GM18868 (cell line): ENCODE data around the gene LRRC63.

Source experiments
- ATAC-seq: cut with Tn5 transposase; IDR thresholded peaks from one replicate; pipeline ENCODE4 v1.9.1; 2021; ENCODE audit warnings: mild to moderate bottlenecking, moderate library complexity; ENCODE audit not compliant: unreplicated experiment

Gene LRRC63

DNA sequence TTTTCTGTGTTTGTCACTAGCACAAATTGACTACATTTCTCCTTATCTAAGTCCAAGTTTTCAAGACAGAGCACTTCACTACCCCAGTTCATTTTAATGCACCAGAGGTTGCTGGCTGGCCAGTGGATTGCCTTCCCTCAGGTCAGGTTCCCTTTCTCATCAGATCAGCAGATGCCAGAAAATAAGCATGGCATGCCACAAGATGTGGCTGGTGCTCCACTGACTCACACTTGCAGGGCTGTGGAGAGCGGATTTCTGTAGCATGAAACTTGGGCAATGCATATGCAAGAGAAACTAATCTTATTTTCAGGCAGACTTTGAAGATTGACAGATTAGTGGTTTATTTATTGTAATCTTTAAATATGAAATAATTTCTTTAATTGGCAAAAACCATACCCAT lies 95.8 kb downstream of the LRRC63 start:
- no peak for ATAC-seq

DNA sequence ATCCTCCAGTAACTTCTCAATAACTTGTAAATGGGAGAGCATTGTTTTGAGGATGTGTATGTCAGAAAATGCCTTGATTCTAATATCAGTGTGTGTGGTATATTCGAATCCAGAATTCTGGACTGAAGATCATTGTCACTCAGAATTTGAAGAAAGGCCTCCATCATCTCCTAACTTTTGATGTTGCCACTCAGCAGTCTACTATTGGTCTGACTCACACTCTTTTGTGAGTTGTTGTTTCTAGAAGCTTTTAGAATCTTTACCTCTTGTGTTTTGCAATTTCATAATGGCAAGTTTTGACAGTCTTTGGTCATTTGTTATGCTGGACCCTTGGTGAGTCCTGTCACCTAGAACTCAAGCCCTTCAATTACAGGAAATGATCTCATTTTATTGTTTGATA lies 98.3 kb downstream of the LRRC63 start:
- ATAC-seq, result no peak

DNA sequence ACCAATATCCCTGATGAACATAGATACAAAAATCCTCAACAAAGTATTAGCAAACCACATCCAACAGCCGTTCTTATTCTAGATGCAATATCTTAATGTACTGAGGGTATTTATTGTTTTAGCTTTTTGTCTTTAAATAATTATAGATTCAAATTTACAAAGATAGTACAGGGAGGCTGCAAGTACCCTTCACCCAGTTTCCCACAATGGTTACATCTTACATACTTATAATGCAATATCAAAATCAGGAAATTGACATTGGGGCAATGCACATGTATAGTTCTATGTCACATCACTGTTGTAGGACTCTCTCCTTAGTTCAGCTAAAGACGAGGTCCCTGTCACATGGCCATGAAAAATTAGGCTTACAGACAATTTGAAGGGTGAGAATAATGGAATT lies 99.5 kb downstream of the LRRC63 start:
- no peak for ATAC-seq

DNA sequence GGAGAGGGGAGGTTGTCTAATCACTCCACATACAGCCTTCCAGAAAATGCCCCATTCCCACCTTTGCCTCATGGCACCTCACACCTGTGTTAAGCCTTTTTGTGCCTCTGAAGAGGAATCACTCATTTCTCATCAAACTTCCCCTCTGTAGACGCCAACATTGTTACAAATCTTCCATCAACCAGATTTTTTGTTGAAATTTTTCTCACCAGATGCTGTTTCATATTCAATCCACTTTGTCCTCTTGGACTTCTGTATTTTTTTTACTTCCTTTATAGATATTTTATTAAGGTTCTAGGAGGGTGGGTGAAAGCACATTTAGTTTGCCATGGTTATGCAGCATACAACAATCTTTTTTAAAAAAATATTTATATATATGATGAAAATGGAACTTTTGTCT lies 101.3 kb downstream of the LRRC63 start:
- no peak for ATAC-seq

DNA sequence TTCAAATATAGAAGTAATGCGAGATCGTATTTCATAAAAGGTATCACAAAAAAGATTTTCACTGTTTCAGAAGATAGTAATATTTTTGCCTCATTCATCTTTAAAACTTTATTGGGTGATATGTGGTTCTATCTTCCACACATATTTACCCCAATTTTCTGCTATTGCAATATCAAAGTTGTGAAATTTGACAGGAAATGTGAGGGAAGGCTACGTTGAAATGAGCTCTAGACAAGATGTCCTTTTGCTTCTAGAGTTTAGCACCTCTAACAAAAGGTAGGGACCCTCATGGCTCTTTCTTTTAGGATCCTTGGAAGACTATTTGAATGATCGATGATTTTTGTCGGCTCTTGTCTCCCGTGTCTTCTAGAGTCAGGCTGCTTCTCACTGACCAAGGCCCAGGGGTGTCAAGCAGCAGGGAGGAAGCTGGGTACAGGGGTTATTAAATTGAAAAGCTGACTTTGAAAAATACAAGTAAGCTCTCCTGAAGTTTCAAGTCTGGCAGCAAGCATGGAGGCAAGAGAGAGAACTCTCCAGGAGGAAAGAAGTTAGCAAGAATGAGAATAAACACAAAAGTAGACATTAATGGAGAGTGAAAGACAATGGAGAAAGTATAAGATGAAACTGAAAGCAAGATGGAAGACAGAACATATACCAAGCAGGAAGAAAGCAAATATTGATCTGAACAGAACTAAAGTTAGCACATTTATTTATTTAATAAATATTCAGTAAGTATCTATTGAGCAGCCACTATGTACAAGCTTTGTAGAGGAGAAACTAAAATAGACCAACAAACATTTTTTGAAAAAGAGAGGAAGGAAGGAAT lies 101.9 kb downstream of the LRRC63 start:
- no peak for ATAC-seq

DNA sequence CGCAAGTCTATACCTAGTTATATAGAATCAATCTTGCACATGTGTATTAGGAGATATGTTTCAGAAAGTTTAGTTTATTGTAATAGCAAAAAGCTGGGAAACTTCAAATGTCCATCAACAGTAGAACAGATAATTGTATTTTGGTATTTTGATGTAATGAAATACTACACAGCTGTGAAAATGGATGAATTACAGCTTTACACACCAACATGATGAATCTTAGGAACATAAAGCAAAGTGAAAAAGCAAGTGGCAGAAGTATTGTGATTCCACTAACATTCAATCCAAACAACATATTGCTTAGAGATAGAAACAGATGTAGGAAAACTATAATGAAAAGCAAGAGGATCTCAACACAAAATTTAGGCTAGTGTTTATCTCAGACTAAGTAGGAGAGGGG lies 102.9 kb downstream of the LRRC63 start:
- no peak for ATAC-seq

DNA sequence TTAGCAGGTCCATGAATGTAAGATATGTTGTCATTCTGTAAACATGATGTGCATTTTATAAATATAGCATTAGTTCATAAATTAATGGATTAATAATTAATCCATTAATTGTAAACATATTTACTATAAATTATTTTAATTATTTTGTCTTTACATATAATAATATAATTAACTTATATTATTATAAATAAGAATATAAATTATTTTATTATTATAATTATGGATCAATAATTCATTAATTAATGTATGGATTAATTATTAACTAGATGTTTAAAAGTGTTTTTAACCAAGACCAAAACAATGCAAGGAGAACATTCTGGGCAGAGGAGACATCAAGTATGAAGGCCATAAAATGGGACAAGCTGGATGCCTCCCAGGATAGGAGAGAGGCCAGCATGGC lies 103.3 kb downstream of the LRRC63 start:
- ATAC-seq, result no peak

DNA sequence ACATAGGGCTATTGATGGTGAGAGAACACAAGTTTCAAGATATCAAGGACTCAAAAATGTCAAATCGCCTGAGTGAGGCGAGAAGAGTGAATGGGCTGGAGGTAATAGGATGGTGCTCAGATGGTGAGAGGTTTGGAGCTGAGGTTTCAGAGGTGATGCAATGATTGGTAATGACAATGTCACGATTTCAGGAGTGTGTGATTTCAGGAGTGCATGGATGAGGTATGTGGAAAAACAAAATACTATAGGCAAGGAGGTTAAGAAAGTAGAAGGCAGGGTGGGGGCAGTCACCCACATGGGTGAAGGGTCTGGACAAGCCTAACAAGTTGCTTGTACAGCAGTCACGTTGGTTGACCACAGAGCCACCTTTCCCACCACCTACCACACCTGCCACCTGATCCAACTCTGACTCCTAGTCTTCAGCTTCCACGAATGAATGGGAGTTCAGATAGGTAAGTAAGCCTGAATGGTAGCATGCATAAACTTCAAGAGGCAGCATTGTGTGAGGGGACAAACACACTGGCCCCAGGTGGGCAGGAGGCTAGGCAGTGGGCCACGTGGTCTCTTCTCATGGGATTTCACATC lies 103.9 kb downstream of the LRRC63 start:
- no peak for ATAC-seq

DNA sequence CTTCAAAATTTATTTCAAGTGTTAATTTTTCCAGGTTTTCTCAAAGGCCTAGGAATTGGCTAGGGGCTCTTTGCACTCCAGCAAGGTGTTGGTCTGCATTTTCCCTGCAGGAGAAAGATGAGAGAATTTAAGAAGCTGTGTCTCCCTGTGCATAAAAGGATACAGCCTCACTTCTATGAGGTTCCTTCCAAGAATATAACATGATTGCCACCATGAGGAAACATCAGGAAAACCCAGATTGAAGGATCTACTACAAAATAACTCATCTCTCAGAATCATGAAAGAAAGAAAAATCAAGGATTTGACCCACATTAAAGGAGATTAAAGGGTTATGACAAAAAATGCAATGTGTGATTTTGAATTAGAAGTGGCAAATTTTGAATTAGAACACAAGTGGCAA lies 105.4 kb downstream of the LRRC63 start:
- ATAC-seq, result no peak

DNA sequence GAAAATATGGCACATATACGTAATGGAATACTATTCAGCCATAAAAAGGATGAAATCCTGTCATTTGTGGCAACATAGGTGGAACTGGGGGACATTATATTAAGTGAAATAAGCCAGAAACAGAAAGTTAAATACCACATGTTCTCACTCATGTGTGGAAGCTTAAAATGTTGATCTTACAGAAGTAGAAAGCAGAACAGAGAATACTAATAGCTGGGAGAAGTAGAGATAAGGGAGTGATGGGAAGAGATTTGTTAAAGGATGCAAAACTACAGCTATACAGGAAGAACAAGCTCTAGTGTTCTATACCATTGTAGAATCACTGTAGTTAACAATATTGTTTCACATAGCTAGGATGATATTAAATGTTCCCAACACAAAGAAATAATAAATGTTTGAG lies 107.3 kb downstream of the LRRC63 start:
- no peak for ATAC-seq

DNA sequence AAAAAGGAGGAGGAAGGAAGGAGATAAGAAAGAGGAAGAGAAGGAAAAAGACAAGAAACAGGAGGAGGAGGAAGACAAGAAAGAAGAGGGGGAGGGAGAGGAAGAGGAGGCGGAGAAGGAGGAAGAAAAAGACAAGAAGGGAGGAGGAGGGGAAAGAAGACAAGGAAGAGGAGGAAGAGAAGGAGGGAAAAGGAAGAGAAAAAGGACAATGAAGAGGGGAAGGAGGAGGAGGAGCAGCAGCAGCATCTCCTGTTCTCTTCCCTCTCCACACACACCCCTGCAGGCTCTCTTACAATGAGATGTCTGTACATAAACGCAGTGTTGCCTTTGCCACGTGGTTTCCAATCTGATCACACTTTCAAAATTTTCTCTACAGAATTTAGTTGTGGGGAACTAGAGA lies 108.7 kb downstream of the LRRC63 start:
- ATAC-seq, result no peak

DNA sequence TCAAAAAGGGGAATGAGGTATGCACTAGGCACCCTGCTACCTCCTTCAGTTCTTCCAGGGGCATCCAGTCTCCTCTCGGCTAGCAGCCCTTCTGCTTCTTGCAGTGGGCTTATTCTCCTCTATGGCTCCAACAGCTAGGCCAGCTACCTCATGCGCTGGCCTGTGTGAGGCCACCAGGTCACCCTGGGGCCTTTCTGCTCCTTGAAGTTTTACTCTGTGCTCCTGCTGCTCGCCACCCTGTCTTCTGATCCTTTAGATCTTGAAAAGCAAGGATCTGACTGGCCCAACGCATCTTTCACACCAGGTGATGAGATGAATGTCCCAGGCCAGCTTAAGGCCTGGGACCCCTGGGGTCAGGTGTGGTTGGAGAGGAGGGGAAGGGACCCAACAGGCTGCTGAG lies 109.1 kb downstream of the LRRC63 start:
- no peak for ATAC-seq

DNA sequence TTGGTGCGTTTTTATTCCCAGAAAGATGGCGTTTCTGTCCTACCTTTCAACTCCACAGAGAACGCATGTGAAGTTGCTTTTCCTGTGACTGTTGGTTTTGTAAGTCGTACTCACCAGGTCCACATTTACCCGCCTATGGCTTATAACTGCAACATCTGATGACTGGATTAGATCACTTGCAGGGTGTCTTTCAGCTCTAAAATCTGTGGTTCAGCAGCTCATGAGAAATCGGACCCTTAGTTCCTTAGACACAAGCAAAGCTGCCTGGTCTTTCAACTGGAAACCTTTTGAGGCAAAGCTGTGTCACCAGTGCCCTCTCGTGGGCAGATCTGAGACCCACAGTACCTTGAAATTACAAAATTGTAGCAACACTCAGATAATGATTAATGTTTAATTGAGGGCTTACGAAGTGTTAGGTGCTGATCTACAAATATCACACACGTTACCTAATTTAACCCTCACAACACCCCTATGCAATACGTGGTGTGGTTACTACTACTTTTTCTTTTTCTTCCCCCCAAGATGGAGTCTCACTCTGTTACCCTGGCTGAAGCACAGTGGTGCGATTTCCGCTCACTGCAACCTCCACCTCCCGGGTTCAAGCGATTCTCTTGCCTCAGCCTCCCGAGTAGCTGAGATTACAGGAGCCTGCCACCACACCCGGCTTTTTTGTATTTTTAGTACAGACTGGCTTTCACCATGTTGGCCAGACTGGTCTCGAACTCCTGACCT lies 109.9 kb downstream of the LRRC63 start:
- peak; percentile 65 for ATAC-seq

DNA sequence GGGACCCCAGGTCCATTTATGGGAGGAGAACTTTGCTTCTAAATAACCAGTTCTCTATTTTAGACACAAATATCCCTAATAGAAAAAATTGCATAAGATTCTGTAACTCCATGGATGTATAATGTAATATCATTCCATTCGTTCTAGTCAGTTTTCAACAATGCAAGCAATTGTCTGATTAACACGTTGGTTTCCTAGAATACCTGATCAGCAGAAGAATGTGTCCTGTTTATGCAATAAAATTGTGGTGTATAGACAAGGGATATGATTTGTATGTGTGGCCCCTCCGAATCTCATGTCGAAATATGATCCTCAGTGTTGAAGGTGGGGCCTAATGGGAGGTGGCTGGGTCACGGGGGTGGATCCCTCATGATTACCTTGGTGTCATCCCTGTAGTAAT lies 113.2 kb downstream of the LRRC63 start:
- ATAC-seq, result no peak
